ENCODE measurements around the gene BIRC6.
A peak's percentile ranks its signal among the peaks of the same experiment; 100 is the strongest.
"Not testable (repeated sequence)": the region's sequence is repeated elsewhere in the genome, so short reads cannot be mapped to it uniquely, and the experiment has no call there.

Gene BIRC6

DNA sequence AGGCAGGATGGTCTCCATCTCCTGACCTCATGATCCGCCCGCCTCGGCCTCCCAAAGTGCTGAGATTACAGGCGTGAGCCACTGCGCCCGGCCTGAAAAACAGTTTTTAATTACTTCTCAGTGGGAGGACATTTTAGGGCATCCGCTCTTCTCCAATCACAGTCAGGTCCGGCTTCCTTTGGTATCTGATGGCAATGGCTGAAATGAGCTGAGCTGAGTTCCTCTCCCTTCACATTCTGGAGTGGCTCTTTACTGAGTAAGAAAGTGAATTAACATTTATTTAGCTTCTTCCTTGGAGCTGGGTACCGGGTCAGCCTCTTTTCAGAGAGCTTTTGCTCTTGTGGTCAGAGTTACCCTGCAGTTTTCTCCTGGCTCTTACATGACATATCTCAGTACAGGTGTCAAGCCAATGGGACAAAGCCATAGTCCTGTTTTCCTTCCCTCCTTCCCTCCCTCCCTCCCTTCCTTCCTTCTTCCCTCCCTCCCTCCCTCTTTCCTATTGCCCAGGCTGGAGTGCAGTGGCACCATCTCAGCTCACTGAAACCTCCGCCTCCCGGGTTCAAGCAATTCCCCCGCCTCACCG lies 269.9 kb downstream of the BIRC6 start:
- Mint-ChIP-seq H3K36me3 (ENCODE audit: low read depth) (peaks cover 26% of the 10 kb centered on the region), H3K4me1 (peaks cover 19% of the 10 kb centered on the region), H3K27ac (no peak overlapping the region), H3K4me3 (peak overlapping the region; percentile 88 to 95 (median 91)), H3K27me3 (ENCODE audit: low read depth) (peaks cover 5% of the 10 kb centered on the region), H3K9me3 (no peaks in the 10 kb centered on the region)
- TF ChIP-seq CTCF (IDR thresholded peaks at IDR 0.05; ENCODE audit: unreplicated experiment in 3 of 3) = no peak

DNA sequence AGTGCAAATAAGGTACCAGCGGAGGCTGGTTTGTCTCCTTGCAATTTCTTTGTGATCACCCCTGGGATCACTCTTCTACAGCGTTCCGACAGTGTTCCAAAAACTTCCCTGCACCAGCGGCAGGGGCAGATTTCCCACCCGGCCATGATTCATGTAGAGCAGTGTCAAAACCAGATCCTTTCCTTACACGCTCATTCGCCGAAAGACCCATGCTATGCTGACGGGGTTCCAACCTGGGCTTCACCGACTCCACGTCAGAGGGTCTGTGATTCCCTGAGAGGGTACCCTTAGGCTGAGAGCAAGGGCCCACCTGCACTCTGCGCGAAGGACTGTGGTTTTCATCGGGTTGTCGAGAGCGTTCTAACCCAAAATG lies 270.6 kb downstream of the BIRC6 start:
- peaks cover 19% of the 10 kb centered on the region for H3K36me3 Mint-ChIP-seq (ENCODE audit: low read depth)
- no peaks in the 10 kb centered on the region for H3K9me3 Mint-ChIP-seq
- peak overlapping the region; percentile 13 to 88 (median 77) for H3K27ac Mint-ChIP-seq
- peak overlapping the region; percentile 88 to 95 (median 91) for H3K4me3 Mint-ChIP-seq
- H3K4me1 Mint-ChIP-seq = peaks cover 19% of the 10 kb centered on the region
- H3K27me3 Mint-ChIP-seq (ENCODE audit: low read depth) = peaks cover 5% of the 10 kb centered on the region
- peak in 2 of 3 experiments; percentile 13 to 15 for TF ChIP-seq CTCF (IDR thresholded peaks at IDR 0.05; ENCODE audit: unreplicated experiment in 3 of 3)

- Mint-ChIP-seq H3K27ac (peak within 1 kb of the TSS; percentile 15 to 88 (median 77)), H3K4me1 (peaks cover 19% of the 10 kb centered on the region), H3K27me3 (ENCODE audit: low read depth) (peaks cover 5% of the 10 kb centered on the region), H3K36me3 (ENCODE audit: low read depth) (peaks cover 15% of the 10 kb centered on the region), H3K4me3 (peak within 1 kb of the TSS; percentile 88 to 95 (median 91)), H3K9me3 (no peaks in the 10 kb centered on the region)
- TF ChIP-seq CTCF (IDR thresholded peaks at IDR 0.05; ENCODE audit: unreplicated experiment in 3 of 3) = no peak
These were observed 271.2 kb downstream of the BIRC6 start, which contains the start of gene TTC27 for GRCh38 chr2:32627814-32628579. TTC27 (plus strand) TSS chr2:32628050; CDS start chr2:32628293, 243 bp downstream.

- Mint-ChIP-seq H3K4me1 (peaks cover 19% of the 10 kb centered on the region), H3K9me3 (no peaks in the 10 kb centered on the region), H3K27ac (no peak overlapping the region), H3K4me3 (peak overlapping the region in 2 of 3 experiments; percentile 2 to 5), H3K27me3 (ENCODE audit: low read depth) (peaks cover 3% of the 10 kb centered on the region), H3K36me3 (ENCODE audit: low read depth) (peaks cover 14% of the 10 kb centered on the region)
- no peak for TF ChIP-seq CTCF (IDR thresholded peaks at IDR 0.05; ENCODE audit: unreplicated experiment in 3 of 3)
These were observed 275.3 kb downstream of the BIRC6 start for GRCh38 chr2:32632089-32632488.

GRCh38 chr2:32633040-32633439 lies 276.2 kb downstream of the BIRC6 start:
- H3K27me3 Mint-ChIP-seq (ENCODE audit: low read depth) = no peaks in the 10 kb centered on the region
- H3K27ac Mint-ChIP-seq = no peak overlapping the region
- no peaks in the 10 kb centered on the region for H3K9me3 Mint-ChIP-seq
- H3K4me1 Mint-ChIP-seq = peaks cover 10% of the 10 kb centered on the region
- peaks cover 17% of the 10 kb centered on the region for H3K36me3 Mint-ChIP-seq (ENCODE audit: low read depth)
- TF ChIP-seq CTCF (IDR thresholded peaks at IDR 0.05; ENCODE audit: unreplicated experiment in 3 of 3) = no peak
- no peak overlapping the region for H3K4me3 Mint-ChIP-seq

- not testable (repeated sequence) for H3K27me3 Mint-ChIP-seq (ENCODE audit: low read depth); H3K4me1 Mint-ChIP-seq; H3K9me3 Mint-ChIP-seq; H3K4me3 Mint-ChIP-seq; H3K27ac Mint-ChIP-seq
- H3K36me3 Mint-ChIP-seq (ENCODE audit: low read depth) = peaks cover 27% of the 10 kb centered on the region
These were observed 281.7 kb downstream of the BIRC6 start for GRCh38 chr2:32638548-32638947.
